Measurements from ENCODE around the gene ZSCAN1.

GRCh38 chr19:58054901-58055874, 21.4 kb downstream of the ZSCAN1 start:
- TF ChIP-seq FOXM1 (IDR thresholded peaks at IDR 0.05; ENCODE audit: borderline replicate concordance) (no peak), ELF4 (IDR thresholded peaks at IDR 0.05) (no peak), SP1 (IDR thresholded peaks at IDR 0.05) (no peak), LEF1 (IDR thresholded peaks at IDR 0.05; ENCODE audit: borderline replicate concordance) (no peak)
